DMS153 treated with DMSO at 0.1 percent for 48 hours (cell line): Measurements from ENCODE around the gene EIF2S1.
"Not testable (repeated sequence)": the region's sequence is repeated elsewhere in the genome, so short reads cannot be mapped to it uniquely, and the experiment has no call there.

Source experiments
- DNase-seq: peaks from one replicate; lab custom pipeline; 2025; ENCODE audit not compliant: unreplicated experiment; lab: John Stamatoyannopoulos, UW

Gene EIF2S1

GRCh38 chr14:67359775-67360469, at the start of gene EIF2S1, which contains the start of gene ATP6V1D:
EIF2S1 (plus strand) TSS chr14:67360328; CDS start chr14:67364768, 4,440 bp downstream.
ATP6V1D (minus strand) TSS chr14:67359804; CDS start chr14:67359698, 106 bp downstream.
- peak; percentile 93 for DNase-seq

- no peak for DNase-seq
Measured at GRCh38 chr14:67311868-67312267, 48.3 kb upstream of the EIF2S1 start.

- DNase-seq, result no peak
Measured at GRCh38 chr14:67313153-67313552, 47.0 kb upstream of the EIF2S1 start.

GRCh38 chr14:67317822-67318221, 42.3 kb upstream of the EIF2S1 start:
- no peak for DNase-seq

GRCh38 chr14:67319142-67319541, 41.0 kb upstream of the EIF2S1 start:
- DNase-seq, result no peak

- DNase-seq, result not testable (repeated sequence)
Measured at GRCh38 chr14:67329666-67330065, 30.5 kb upstream of the EIF2S1 start.

GRCh38 chr14:67331368-67332125, 28.6 kb upstream of the EIF2S1 start:
- no peak for DNase-seq

GRCh38 chr14:67332468-67332867, 27.7 kb upstream of the EIF2S1 start:
- DNase-seq, result no peak

- DNase-seq, result no peak
Measured at GRCh38 chr14:67335781-67336180, 24.3 kb upstream of the EIF2S1 start.

- DNase-seq, result not testable (repeated sequence)
Measured at GRCh38 chr14:67341231-67341630, 18.9 kb upstream of the EIF2S1 start.

- DNase-seq, result no peak
Measured at GRCh38 chr14:67343601-67344230, 16.4 kb upstream of the EIF2S1 start.

GRCh38 chr14:67345583-67345982, 14.5 kb upstream of the EIF2S1 start:
- no peak for DNase-seq

GRCh38 chr14:67352055-67352454, 8.1 kb upstream of the EIF2S1 start:
- no peak for DNase-seq

- DNase-seq, result no peak
Measured at GRCh38 chr14:67357186-67357968, 2.8 kb upstream of the EIF2S1 start.

- no peak for DNase-seq
Measured at GRCh38 chr14:67357969-67358354, 2.2 kb upstream of the EIF2S1 start.

GRCh38 chr14:67358924-67359774, 979 bp upstream of the EIF2S1 start:
- DNase-seq, result no peak

GRCh38 chr14:67360470-67361206, 510 bp downstream of the EIF2S1 start:
- no peak for DNase-seq

- no peak for DNase-seq
Measured at GRCh38 chr14:67365476-67365875, 5.3 kb downstream of the EIF2S1 start.

GRCh38 chr14:67370830-67371229, 10.7 kb downstream of the EIF2S1 start:
- no peak for DNase-seq
